ENCODE measurements around the gene SSH2.
"Not testable (repeated sequence)": the region's sequence is repeated elsewhere in the genome, so short reads cannot be mapped to it uniquely, and the experiment has no call there.

The SSH2 gene

DNA sequence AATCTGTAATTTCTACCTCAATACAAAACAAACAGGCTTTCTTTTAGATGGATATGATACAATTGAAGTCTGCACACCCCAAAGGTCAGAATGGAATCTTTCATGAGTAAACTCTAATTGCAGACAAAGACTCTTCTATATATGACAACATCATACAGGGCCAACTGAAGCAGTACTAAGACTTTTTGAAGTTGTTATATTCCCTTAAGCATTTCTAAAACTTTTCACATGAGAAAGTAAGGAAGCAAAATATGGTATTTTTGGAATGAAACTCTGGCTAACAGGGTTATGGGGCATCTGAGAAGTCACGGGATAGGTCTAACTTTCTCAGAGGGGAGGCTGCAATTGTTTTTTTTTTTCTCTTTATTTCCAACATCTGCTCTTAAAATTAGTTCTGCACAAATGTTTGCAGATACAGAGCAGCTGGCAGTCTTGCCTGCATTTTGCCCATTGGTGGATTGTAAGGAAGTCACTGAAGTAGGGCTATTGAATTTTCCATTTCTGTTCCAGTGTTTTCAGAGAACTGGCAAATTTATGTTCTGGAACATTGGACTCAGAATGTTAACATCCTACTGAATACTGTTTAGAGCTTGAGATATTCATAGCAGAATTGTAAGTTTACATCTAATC is 59.1 kb downstream of the SSH2 start:
- no peak for DNase-seq

DNA sequence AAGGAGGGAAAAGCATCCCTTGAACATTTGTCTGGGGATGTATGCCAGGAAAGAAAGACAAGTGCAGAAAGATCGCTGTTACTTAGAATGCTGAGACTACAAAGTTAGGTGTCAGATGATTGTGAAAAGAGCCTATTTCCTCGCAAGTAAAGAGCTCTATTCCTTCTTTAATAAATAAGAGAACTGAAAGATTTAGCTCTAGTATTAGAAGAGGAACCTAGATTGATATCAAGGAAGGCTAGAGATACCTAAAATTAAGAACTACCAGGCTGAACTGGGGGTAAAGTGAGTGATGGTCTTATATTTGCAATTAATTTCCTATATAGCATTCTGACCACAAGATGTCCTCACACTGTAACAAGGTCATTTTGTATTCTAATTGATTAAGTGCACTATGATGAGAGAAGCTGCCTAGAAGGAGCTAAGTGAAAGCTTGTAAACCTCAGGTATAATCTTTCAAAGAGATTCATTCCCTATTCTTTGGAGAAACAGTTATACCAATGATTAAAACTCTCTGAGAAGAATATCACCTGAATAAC is 62.3 kb downstream of the SSH2 start:
- no peak for DNase-seq

DNA sequence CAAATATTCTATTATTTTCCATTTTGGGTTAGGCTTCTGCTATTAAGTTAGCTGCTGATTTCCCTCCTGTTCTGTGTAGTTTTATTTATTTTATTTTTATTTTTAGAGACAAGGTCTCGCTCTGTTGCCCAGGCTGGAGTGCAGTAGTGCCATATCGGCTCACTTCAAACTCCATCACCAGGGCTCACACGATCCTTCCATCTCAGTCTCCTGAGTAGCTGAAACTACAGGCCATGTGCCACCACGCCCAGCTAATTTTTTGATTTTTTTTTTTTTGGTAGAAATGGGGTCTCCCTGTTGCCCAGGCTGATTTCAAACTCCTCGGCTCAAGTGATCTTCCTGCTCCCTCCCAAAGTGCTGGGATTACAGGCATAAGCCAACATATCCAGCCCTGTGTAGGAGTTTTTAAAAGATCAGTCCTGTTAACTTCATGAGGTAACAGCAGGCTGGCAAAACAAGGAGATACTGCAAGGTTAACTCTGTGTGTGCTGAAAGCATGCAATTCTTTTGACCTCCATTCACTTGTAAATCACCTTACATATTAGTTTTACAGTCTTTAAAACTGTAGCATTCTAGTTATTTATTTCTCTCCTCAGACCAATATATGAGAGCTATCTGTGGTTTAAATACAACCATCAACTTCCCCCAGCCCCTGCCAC is 63.2 kb downstream of the SSH2 start:
- no peak for DNase-seq

GRCh38 chr17:29864615-29865014 is 65.4 kb downstream of the SSH2 start:
- no peak for DNase-seq

- DNase-seq = not testable (repeated sequence)
These were observed 65.9 kb downstream of the SSH2 start for GRCh38 chr17:29864123-29864522.

- DNase-seq = no peak
These were observed 67.1 kb downstream of the SSH2 start for GRCh38 chr17:29862951-29863350.

DNA sequence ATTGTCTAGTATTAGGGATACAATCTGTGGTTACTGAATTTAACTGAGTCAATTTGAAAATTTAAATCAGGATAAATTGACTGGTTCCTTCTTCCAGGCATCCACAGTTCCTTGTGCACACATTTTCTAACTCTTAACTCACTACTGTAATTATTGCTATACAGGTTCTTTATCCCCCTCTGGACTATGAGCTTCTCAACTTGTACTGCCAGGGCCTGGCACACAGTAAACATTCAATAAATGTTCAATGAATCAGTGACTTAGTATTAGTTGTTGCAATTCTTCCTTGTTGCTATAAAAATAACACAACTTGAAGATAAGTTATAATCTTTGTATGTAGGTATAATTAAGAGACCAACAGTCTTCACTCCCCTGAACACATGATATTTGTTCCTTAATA is 67.9 kb downstream of the SSH2 start:
- DNase-seq = no peak

GRCh38 chr17:29859445-29859844 is 70.6 kb downstream of the SSH2 start:
- DNase-seq = not testable (repeated sequence)

GRCh38 chr17:29857823-29858222 is 72.2 kb downstream of the SSH2 start:
- no peak for DNase-seq

GRCh38 chr17:29857105-29857504 is 72.9 kb downstream of the SSH2 start:
- not testable (repeated sequence) for DNase-seq

DNA sequence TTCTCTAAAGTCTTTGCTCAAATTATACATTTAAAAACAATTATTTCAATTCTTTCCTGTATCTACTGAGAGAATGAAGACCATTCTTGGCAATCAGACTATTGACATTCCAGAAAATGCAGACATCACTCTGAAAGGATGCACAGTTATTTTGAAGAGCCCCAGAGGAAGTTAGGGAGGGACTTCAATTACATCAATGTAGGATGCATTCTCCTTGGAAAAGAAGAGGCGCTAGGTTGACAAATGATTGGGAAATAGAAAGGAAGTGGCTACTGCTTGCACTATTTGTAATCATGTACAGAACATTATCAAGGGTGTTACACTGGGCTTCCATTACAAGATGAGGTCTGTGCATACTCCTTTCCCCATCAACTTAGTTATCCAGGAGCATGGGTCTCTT is 74.3 kb downstream of the SSH2 start:
- DNase-seq = no peak

GRCh38 chr17:29848737-29849136 is 81.3 kb downstream of the SSH2 start:
- no peak for DNase-seq

DNA sequence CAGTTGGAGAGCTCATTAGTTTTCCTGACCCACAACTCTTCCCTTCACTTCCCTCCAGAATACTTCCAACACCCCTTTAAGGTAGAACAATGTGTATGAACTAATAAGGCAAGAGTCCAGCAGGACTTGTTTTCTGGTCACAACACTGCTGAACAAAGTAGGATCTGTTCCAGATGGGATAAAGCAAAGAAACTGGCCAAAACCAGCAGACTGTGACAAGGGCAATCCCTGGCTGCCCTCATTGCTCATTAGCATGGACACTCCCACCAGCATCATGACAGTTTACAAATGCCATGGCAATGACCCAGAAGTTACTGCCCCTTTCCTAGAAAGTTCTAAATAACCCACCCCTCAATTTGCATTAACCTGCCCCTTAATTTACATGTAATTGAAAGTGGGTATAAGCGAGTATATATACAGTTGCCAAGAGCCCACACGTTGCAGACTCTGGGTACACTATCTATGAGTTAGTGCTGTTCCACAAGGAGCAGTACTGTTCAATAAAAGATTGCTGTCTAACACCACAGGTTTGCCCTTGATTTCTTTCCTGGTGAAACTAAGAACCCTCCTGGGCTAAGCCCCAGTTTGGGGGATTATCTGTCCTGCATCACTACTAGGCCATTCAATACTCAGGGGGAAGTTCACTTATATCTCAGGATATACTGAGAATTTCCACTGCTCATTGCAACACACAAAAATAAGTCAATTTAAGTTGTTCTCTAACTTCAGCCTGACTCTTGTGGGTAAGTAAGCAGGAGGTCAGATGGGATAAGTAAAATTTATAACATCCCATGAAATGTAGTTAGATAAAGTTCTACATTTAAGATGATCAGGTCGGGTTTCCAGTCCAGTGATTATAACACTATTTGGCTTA is 82.3 kb downstream of the SSH2 start:
- no peak for DNase-seq

DNA sequence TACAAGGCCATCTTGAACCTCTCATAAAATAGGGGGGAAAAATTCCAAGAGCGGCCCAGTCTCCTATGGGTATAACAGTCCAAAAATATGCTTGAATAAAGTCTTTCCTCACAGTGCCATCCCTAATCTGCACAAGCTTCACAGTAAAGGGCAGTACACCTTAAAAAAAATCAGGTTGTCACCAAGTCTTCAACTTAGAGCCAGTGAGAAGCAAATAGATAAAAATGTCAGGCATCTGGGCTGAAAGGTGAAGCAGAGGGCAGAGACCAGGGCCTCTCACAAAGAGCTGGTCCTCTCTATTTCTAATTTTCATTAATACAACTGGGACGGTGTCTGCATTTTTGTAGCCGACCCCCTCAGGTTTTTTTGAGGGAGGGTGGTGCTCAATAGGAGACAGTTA is 82.9 kb downstream of the SSH2 start:
- no peak for DNase-seq

DNA sequence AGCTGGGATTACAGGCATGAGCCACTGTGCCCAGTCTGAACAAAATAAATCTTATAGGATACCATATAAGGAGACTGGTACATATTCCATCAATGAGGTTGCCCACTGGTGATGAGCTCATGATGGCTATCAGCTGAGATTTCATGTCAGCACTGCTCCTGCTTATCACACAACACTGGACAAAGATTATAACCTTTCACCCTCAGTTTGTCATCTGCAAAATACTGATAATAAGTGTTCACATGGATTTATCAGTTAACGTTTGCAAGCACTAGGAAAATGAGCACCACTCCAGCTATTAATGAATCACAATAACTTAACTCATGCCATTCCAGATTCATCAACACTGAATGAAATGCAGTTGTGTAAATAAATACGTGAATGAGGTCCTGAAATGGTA is 83.7 kb downstream of the SSH2 start:
- DNase-seq = no peak

DNA sequence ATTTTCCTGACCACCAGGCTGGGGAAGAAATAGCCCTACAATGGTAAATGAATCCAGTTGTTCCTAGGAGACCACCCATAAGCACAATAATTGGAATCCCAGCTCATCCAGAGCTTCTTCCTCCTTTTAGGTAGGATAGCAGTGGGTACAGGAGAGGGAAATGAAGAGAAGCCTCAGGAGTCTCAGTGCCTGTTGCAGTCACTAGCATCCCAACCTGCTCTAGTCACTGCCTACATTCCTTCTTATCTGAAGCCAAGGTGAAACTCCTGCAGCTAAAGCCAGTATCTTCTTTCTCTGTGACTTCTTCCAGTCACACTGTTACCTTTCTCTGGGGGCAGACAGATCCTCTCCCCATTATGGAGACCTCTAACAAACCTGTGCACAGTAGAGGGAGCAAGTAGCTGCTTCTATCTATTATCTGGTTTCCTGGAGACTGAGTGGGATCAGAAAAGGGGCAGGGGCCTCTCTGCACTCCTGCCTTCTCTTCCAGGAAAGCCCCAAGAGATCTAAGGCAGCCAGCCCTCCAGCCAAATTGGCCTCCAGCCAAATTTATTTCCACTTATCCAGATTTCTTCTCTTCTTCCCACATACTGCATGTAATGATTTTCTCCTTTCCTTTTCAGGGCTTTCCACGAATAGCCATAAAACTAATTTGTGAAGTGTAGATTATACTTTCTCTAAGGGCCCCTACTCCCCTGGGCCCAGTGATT is 85.5 kb downstream of the SSH2 start:
- DNase-seq = no peak

DNA sequence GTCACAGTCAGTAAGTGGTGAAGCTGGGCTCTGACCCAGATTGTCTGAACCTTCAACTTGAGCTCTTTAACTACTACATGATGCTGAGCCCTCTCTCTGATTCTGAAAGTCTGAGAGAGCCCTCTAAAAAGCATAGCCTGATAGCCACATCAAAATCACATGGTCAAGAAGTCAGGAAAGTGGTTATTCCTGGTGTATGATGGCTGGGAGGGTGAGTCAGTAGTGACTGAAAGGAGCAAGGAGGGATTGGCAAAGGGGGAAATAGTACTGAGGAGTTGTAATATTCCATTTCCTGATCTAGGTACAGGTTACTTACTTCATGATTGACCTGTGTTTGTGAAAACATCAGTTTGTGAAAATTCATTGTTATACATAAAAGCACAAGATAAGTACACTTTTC is 89.1 kb downstream of the SSH2 start:
- no peak for DNase-seq

DNA sequence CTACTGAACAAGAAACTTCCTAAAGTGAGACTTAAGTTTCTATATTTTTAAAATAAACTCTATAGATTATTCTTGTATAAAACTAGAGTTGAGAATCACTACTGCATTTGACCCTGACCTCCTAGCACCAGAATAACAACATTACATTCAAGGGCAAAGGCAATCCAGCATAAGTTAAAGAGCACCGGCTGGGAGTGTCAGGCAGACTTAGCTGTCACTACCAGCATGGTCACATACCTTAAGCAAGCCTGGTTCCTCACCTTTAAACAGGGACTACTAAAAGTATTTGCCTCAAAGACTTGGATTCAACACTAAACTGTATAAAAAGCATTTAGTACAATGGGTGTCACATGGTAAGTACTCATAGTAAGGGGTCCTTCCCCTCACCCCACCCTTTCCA is 90.4 kb downstream of the SSH2 start:
- DNase-seq = no peak

DNA sequence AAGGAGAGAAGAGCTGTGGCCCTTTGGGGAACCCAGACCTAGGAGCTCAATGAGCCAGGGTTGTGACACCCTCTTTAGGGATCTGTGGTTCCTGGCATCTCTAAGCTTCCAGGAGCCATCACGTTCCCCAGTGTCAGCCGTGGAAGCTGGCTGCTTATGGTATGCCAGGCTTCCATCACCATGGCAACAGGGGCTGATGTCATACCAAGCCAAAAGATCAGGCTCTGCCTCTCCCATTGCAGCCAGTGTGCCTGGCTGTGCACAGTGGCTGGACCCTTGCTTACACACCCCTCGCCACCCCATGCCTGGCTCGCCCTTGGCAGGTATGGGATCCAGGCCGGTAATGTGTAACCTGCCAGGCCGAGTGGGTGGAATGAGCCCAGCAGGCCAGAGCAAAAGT is 91.1 kb downstream of the SSH2 start:
- DNase-seq = no peak

GRCh38 chr17:29837531-29837930 is 92.5 kb downstream of the SSH2 start:
- no peak for DNase-seq

- no peak for DNase-seq
These were observed 93.4 kb downstream of the SSH2 start for GRCh38 chr17:29836643-29837042.

DNA sequence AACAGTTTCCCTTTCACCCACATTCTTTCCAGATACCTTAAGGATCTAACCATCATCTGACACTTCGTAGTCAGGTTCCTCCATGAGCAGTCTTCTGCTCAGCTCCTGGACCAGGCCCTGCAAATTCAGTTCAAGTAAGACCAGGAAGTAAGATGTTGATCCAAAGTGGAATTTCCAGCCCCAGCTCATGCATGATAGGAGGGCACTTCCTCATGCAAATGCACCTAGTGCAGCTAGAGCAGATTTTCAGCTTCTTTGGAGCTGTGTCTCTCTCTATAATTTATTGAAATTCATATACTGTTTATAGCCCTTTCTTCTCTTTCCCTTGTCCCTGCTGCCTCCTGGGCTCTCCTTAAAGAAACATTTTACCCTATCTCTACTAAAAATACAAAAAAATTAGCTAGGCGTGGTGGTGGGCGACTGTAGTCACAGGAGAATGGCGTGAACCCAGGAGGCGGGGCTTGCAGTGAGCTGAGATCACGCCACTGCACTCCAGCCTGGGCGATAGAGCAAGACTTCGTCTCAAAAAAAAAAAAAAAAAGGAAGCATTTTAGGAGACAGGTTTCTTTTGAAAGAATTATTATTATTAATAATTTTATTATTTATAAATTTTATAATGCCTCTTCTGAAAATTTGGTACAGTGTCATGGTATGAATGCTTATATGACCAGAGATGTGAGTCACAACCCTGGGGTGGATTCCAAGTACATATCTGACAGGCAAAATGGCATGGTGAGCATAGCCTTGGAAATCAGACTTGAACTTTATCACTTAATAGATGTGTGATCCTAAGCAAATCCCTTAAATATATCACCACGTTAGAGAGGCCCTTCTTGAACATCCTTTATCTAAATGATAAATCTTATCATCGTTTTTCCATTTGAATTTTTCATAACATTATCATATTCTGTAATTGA is 94.3 kb downstream of the SSH2 start:
- DNase-seq = no peak

Data from CD4-positive, alpha-beta T cell treated with Interleukin-4 for 4 hours (primary cell).